Activated CD4-positive, alpha-beta T cell treated with anti-CD3 and anti-CD28 coated beads, Interleukin-2, amount 50 U/mL, for 24 hours (primary cell): ENCODE data around the gene AMN1.
"Not testable (repeated sequence)": the region's sequence is repeated elsewhere in the genome, so short reads cannot be mapped to it uniquely, and the experiment has no call there.

Experiments
- DNase-seq, 2 donors: peaks; one replicate each; pipeline ENCODE4 v3.0.0-alpha.2; 2020; ENCODE audit warnings: low read depth in 1 of 2, low spot score in 1 of 2

Gene AMN1

DNA sequence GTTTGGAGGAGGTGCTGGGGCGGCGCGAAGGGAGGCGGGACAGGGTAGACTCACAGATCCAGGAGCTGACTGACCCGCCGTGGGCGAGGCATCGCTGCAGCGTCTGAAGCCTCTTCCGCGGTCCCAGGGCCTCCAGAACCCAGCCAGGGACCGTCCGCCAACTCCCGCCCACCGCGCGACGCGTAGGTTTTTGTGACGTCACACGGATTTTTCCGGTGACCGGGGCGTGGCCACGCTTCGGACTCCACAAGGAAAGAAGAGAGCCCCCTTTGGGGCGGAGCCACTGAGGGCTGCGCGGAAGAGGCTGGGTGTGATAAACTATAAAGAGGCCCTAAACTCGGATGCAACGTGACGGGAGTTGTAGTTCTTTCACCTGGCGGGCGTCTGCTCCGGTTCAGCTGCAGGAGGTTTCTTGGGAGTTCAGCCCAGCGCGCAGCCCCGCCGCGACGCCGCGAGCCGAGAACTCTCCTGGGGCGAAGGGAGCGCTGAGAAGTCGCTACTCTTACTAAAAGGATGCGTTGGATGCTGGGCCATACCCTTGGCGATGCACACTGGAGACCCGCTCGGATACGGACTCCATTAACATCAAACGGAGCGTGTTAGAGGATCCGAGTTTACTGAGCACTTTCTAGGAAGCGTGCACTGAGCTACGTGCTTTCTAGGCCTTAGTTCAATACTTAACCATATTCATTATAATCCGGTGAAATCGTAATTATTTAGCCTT, at the start of gene AMN1:
TSS of gene AMN1 (minus strand) at position 105 of the 724 bp plus-strand sequence. CDS start at position 92, 13 bp downstream.
- DNase-seq = peak; percentile 99

DNA sequence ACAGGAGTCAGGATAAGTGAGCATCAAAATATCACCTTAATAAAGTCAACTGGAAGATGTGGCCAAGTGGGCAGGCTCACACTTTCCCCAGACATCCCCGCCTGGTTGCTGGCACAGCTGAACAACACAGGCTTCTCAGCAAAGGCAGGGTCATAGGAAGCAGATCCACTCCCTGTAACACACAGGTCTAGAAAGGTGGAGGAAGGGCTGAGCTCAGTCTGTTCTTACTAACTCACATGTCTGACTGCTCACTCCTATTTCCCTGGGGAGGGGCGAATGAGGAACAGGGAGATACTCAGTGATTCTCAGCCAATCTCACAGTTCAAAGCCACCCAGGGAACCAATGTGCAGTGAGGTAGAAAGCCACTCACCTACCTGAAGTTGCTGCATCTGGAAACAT, 45.0 kb upstream of the AMN1 start:
- DNase-seq = no peak

DNA sequence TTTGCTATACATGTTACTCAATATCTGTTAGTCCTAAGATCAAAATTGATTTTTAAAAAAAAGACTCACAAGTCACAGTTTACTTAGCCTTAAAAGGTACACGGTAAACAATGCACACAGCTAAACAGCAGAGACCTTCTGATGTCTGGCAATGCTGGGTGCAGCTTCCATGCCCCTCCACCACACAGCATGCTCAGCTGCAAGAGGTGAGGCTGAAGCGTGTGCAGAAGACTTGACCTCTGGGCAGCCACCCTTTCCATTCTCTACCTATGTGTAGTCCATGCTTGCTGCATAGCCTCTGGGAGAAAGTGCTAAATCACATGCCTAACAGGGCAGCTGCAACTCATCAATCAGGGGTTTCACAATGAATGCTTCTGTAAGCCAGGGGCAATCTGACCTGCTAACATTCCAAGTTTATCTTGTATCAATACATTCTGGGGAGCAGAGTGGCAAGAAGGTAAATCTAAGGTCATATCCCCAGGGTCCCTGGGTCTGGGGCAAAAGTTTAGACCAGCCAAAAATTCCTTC, 44.5 kb upstream of the AMN1 start:
- no peak for DNase-seq

- DNase-seq = no peak
Measured at GRCh38 chr12:31772685-31773222, 43.9 kb upstream of the AMN1 start.

- DNase-seq = no peak
Measured at GRCh38 chr12:31772186-31772585, 43.4 kb upstream of the AMN1 start.

GRCh38 chr12:31768046-31768445, 39.2 kb upstream of the AMN1 start:
- DNase-seq = no peak

DNA sequence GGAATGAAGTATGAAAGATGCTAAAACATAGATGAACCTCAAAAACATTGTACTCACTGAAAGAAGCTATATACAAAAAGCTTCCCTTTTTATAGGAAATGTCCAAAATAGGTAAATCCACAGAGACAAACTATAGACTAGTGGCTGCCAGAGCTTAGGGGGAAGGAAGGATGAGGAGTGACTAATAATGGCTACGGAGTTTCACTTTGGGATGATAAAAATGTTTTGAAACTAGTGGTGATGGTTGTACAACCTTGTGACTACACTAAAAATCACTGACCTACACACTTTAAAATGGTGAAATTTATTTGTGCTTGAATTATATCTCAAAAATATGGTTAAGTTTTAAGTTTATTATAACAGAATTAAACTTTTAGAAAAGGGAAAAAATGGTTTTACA, 37.1 kb upstream of the AMN1 start:
- no peak for DNase-seq

GRCh38 chr12:31759632-31760459, 31.0 kb upstream of the AMN1 start:
- DNase-seq = no peak

GRCh38 chr12:31758297-31758696, 29.5 kb upstream of the AMN1 start:
- DNase-seq = not testable (repeated sequence)

DNA sequence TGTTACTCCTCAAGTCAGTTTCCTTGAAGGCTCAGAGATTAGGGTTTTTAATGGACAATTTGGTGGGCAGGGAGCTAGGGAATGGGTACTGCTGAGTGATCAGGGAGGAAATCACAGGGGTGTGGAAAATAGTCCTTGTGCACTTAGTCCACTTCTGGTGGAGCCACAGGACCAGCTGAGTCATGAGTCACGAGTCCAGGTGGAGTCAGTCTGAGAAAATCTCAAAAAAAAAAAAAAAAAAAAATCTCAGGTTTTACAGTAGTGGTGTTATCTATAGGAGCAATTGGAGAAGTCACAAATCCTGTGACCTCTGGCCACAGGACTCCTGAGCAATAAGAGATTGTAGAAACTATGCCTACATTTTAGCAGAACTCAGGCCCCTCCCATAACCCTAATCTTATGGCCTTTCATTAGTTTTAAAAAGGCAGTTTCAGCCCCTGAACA, 28.2 kb upstream of the AMN1 start:
- no peak for DNase-seq

DNA sequence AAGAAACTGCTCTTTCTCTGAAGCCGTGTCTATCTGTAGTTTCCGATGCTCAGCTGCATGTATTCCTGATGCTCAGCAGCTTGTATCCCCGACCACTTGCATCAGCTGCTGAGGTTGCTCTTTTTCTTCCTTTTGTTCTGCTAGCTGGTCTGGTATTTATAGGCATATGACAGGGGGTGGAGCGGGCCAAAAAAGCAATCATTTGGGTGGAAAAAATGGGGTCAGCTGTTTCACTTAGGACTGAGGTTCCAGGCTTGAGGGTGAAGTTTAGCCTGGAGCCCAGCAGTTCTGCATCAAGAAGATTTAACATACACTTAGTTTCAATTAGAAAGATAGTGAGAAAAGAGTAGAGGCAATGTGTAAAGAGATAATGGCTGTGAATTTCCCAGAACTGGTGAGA, 23.6 kb upstream of the AMN1 start:
- DNase-seq = no peak

DNA sequence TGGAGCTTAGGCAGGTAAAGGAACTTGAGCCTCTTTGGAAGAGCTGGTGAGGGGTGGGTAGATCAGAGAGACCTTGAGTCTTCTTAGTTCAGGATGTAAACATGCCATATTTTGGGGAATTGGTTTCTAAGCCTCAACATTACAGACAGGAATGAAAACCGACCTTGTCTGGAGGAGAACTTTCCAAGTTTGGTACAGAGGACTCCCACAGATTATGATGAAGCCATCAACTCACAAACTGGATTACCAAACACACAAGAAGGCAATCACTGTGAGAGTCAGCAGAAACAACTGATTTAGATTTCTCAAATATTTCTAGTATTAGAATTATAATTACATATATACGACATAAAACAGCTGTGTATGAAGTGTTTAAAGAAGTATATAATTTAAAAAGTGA, 22.3 kb upstream of the AMN1 start:
- DNase-seq = no peak

DNA sequence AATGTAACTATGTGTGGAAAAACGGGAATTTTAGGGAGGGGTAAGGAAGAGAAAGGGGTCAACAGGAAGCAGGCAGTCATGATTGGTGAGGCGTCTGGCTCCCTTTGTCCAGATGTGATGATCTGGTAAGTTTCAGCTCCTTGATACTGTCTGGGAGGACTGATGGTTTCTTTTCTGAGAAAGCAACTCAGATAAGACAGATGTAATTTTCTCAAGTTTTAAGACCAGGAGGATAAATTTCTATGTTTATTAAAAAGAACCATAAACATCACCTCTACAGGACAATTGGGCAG, 21.9 kb upstream of the AMN1 start:
- no peak for DNase-seq

GRCh38 chr12:31749024-31749704, 20.3 kb upstream of the AMN1 start:
- DNase-seq = peak; percentile 27 to 74

- no peak for DNase-seq
Measured at GRCh38 chr12:31745242-31745641, 16.4 kb upstream of the AMN1 start.

DNA sequence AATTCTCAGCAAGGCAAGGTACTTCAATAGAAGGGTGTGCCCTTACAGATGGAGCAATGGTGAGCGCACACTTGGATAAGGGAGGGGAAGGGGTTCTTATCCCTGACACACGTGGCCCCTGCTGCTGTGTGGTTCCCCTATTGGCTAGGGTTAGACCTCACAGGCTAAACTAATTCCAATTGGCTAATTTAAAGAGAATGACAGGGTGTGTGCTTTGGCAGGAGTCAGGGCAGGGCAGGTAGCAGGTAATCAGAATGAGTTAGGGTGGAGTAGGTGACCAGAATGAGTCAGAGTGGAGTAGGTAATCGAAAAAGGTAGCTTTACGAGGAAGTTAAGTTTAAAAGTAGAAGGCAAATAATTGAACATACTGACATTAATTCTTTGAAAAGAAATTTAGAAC, 15.5 kb upstream of the AMN1 start:
- not testable (repeated sequence) for DNase-seq

- DNase-seq = no peak
Measured at GRCh38 chr12:31742891-31743290, 14.1 kb upstream of the AMN1 start.

DNA sequence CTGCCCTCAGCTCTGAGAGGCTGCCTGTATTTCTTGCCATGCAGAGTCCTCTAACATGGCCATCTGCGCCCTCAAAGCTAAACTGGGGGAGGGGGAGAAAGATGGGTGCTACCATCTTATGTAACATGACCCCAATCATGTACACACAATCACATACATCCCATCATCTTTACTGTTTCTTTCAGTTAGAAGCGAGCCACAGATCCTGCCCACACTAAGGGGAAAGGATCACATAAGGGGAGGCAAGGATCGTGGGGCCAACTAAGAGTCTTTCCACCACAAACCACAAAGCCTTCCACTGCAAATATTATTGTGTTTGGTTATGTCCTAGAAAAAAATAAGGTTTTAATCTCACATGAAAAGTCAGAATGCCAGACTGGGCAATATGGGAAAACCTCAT, 11.8 kb upstream of the AMN1 start:
- no peak for DNase-seq

- DNase-seq = no peak
Measured at GRCh38 chr12:31737763-31738162, 8.9 kb upstream of the AMN1 start.

DNA sequence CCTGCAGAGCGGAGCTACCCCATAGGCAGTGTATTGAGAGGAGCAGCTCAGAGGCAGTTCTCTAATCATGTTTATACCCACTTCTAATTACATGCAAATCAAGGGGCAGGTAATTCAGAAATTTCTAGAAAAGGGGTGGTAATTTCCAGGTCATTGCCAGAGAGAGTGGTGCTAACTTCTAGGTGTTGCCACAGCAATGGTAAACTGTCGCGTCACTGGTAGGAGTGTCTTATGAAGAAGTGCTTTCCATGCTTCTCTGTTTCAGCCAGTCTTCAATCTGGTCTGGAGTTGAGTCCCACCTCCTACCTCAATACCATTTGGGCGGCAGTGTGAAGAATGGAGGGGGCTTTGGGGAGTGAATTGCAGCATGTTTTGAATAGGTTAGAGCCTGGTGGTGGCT, 8.5 kb upstream of the AMN1 start:
- DNase-seq = no peak

- DNase-seq = peak; percentile 30 to 65
Measured at GRCh38 chr12:31736472-31736871, 7.7 kb upstream of the AMN1 start.
